ES-I3 (cell line): ENCODE results near the gene PDCD10.

Experiments used
- H3K36me3 ChIP-seq: 2 replicates; pipeline ENCODE4 v1.6.1; 2013; ENCODE audit warnings: mild to moderate bottlenecking, low read length, control low read depth, moderate library complexity; ENCODE audit not compliant: insufficient read depth
- H3K4me1 ChIP-seq: 2 replicates; pipeline ENCODE4 v1.6.1; 2013; ENCODE audit warnings: mild to moderate bottlenecking, control low read depth, low read length; ENCODE audit not compliant: insufficient read depth
- H3K9ac ChIP-seq: 2 replicates; pipeline ENCODE4 v1.6.1; 2013; ENCODE audit warnings: low read depth, mild to moderate bottlenecking, low read length, moderate library complexity
- H3K9me3 ChIP-seq: 2 replicates; pipeline ENCODE4 v1.6.1; 2013; ENCODE audit warnings: mild to moderate bottlenecking, low read length, moderate library complexity; ENCODE audit not compliant: control insufficient read depth, insufficient read depth

The PDCD10 gene

DNA sequence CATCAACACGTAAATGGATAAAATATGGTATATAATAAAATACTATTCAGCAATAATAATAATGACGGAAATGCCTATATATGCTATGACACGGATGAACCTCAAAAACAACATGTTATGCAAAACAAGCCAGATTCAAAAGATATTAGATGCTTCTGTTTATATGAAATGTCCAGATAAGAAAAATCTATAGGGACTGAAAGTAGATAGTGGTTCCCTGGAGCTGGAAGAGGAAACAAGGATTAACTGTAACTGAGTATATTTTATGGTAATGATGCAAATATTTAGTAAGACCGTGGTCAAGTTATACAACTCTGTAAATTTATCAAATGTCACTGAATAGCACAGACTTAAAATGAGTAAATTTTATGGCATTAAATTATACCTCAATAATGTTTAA is 55.2 kb downstream of the PDCD10 start:
- Histone ChIP-seq H3K9me3 (peaks cover 12% of the 10 kb centered on the region), H3K36me3 (peaks cover 4% of the 10 kb centered on the region), H3K4me1 (no peaks in the 10 kb centered on the region), H3K9ac (no peak overlapping the region)

DNA sequence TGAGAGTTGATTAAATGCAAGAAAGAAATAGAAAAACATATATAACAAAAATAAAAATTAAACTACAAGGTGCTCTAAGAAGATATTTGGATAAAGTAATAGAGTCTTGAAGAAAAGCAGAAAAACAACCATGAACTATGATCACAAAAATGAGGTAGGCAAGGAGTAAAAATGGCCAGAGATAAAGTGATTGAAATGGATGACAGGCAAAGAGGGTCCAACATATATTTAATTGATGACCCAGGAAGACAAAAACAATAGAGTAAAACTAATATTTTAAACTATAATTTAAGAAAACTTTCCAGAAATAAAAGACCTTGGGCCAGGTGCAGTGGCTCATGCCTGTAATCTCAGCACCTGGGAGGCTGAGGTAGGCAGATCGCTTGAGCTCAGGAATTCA is 58.8 kb downstream of the PDCD10 start:
- Histone ChIP-seq H3K9ac (no peak overlapping the region), H3K4me1 (no peaks in the 10 kb centered on the region), H3K36me3 (peaks cover 9% of the 10 kb centered on the region), H3K9me3 (peaks cover 12% of the 10 kb centered on the region)

DNA sequence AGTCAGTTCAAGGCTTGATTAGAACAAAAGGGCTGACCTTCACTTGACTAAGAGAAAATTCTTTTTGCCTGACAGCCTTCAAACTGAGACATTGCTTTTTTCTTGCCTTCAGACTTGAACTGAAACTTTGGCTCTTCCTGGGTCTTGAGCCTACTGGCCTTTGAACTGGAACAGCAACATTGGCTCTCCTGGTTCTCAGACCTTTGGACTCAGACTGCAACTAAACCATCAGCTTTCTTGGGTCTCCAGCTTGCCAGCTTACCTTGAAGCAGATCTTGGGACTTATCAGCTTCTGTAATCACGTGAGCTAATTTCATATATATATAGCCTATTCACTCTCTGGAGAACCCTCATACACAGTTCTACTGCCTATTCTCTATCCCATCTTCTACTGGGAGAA is 61.5 kb downstream of the PDCD10 start:
- Histone ChIP-seq H3K9ac (no peak overlapping the region), H3K4me1 (no peaks in the 10 kb centered on the region), H3K36me3 (peaks cover 9% of the 10 kb centered on the region), H3K9me3 (peaks cover 12% of the 10 kb centered on the region)

DNA sequence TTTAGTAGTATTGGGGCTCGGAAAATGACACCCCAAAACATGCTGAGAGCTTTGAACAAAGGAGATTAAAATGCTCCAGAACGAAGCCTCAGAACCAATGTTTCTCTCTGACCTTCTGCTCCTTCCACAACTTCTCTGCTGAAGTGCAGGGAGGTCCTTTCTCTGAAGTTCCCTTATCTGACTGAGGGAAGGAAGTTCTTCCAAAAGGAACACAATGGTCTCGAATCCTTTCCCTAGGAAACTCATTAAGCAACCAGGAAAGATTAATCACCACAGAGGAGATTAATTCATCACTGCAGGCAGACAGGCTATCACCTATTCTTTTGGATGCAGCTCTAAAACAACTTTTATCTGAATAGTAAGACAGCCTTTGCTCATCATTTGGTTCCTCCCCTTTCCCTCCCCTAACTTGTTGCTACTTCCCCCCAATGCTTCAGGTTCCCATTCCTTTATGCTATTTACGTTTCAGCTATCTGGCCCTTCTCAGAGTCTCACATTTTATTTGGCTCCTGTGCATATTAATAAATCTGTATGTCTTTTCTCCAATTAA is 62.7 kb downstream of the PDCD10 start:
- H3K4me1 ChIP-seq = no peaks in the 10 kb centered on the region
- H3K36me3 ChIP-seq = peaks cover 9% of the 10 kb centered on the region
- peaks cover 12% of the 10 kb centered on the region for H3K9me3 ChIP-seq
- no peak overlapping the region for H3K9ac ChIP-seq

DNA sequence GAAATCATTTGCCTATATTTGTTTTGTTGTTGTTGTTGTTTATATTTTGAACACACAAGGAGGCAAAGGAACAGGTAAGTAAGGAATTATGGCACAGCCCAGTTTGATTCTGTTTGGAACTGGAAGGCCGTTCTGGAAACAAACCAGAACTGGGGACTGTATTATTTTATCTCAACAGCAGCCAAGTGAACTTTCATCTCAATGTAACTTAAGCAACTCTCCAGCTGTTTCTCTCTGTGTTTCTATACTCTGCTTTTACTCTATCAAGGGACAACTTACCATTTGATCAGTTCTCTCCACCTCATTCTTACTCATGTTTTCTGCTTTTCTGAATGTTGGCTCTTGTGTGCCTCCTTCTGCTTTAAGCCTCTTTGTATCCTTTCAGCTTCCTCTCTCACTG is 65.0 kb downstream of the PDCD10 start:
- H3K36me3 ChIP-seq = peaks cover 6% of the 10 kb centered on the region; the same call in 1 of the 2 replicates
- no peaks in the 10 kb centered on the region; the same call in 1 of the 2 replicates for H3K9me3 ChIP-seq

DNA sequence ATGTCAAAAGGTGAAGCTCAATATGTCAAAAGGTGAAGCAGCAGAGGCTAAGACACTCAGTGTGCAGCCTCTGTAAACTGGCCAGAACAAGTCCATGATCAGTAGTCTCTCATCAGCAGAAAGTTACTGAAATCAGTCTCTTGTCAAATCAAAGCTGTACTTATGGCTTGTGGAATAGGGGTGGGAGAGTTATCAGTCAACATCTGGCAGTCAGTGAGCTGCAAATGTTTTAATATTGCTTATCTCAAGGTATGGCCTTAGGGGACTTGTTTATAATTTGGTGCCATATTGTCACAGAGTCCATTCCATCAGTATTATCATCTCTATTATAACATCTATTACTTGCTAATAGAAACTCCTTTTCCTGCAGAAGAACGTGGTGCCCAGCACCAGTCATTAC is 66.0 kb downstream of the PDCD10 start:
- Histone ChIP-seq H3K9me3 (no peaks in the 10 kb centered on the region; the same call in 1 of the 2 replicates), H3K9ac (no peak overlapping the region), H3K36me3 (0 out of 2 replicates have a peak, but pooled peaks cover 4% of the 10 kb centered on the region), H3K4me1 (no peaks in the 10 kb centered on the region)

More for the DNA sequence above, 65.0 kb downstream of the PDCD10 start:
- H3K9ac ChIP-seq = no peak overlapping the region
- H3K4me1 ChIP-seq = no peaks in the 10 kb centered on the region

DNA sequence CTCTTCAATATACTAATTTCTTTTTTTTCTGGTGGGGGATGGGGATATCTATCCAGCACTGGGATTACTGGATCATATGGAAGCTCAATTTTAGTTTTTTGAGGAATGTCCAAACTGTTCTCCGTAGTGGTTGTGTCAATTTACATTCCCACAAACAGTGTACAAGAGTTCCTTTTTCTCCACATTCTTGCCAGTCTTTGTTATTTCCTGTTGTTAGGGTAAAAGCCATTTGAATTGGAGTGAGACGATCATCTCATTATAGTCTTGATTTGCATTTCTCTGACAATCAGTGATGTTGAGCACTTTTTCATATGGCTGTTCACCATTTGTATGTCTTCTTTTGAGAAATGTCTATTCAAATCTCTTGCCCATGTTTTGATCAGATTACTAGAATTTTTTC is 68.1 kb downstream of the PDCD10 start:
- no peak overlapping the region for H3K9ac ChIP-seq
- no peaks in the 10 kb centered on the region for H3K36me3 ChIP-seq
- no peaks in the 10 kb centered on the region for H3K4me1 ChIP-seq
- no peaks in the 10 kb centered on the region; the same call in 1 of the 2 replicates for H3K9me3 ChIP-seq

DNA sequence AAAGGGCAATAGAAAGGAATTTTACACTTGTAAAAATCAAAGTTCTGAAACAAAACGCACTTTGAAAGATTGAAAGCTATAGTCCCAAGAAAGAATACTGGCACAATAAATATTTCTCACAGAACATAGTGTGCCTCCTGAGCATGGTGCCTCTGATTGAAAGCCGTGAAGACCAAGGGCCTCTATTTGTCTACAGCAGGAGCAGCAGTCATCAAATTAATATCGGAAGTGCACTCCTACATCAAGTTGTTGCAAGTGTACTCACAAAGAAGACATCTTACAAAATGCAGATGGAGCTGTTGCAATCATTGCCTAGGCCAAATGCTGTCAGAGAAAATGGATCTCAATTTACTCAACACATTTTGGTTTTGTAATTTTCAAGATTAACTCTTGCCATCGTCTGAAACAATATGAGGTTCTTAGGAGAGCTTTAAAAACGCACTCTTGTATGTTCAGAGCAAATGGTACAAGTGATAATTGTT is 71.7 kb downstream of the PDCD10 start:
- H3K4me1 ChIP-seq = peaks cover 2% of the 10 kb centered on the region; the same call in 1 of the 2 replicates
- no peaks in the 10 kb centered on the region; the same call in 1 of the 2 replicates for H3K9me3 ChIP-seq
- H3K36me3 ChIP-seq = no peaks in the 10 kb centered on the region
- H3K9ac ChIP-seq = no peak overlapping the region

DNA sequence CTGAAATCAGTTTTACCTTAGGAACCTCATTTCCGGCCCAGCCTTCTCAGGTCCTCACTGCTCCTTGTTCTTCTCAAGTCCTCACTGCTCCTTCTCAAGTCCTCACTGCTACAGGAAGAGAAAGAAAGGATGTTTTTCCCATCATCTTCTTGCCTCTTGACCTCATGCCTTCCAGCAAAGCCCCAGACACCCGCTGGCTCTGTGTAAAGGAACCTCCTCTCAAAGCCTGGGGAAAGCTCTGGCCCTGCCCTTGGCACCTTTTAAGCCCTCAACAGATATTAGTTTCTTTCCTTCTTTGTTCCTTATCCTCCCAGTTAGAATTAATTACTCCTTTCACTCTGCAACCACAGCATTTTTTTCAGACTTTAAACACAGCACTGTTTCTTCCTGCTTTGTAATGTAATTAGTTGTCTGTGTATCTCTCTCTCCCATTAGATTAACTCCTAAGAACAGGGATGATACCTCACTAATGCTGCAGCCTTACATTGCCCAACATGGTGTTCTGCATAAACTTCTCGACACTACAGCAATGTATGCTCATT is 76.9 kb downstream of the PDCD10 start:
- Histone ChIP-seq H3K9ac (no peak overlapping the region), H3K9me3 (no peaks in the 10 kb centered on the region), H3K36me3 (no peaks in the 10 kb centered on the region), H3K4me1 (peaks cover 9% of the 10 kb centered on the region)

DNA sequence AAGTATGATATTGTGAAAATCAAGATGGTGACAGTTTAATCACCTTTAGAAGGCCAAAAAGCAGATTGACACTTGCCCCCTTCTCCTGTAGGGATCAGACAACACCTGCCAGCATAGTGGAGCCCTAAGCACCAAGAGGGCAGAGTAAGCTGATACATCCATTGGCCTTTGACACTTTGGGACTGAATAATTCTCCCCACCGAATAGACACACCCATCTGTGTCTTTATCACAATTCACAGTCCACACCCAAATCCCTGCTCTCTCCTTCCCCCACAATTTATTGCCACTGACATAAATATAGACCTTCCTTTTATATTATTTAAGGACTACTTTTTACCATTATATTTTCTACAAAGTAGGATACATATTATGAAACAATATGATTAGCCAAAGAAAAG is 77.9 kb downstream of the PDCD10 start:
- Histone ChIP-seq H3K4me1 (peaks cover 15% of the 10 kb centered on the region), H3K36me3 (no peaks in the 10 kb centered on the region), H3K9me3 (no peaks in the 10 kb centered on the region), H3K9ac (no peak overlapping the region)

DNA sequence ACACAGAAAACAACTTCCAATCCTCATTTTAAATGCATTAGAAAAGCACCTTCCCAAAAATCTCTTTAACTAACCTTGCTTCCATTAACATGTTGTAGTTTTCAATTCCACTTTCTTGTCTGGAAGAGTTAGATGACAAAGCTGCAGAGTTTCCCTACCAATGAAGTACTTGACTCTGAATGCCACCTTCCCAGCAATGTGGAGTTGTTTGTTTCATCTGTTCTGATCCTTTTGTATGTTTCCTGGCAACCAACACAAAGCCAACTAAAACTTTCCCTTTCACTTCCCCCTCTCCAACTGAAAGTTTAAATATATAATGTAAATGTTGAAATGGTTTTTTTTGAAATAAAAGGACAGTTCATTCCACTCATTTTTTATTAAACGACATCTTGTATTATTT is 80.9 kb downstream of the PDCD10 start, which contains the start of gene WDR49:
Gene WDR49 (minus strand): TSS at position 183 of the 400 bp plus-strand sequence. CDS start 517 bp downstream, outside the sequence.
- Histone ChIP-seq H3K9ac (no peak within 1 kb of the TSS), H3K9me3 (no peaks in the 10 kb centered on the region), H3K4me1 (peaks cover 15% of the 10 kb centered on the region), H3K36me3 (no peaks in the 10 kb centered on the region)

DNA sequence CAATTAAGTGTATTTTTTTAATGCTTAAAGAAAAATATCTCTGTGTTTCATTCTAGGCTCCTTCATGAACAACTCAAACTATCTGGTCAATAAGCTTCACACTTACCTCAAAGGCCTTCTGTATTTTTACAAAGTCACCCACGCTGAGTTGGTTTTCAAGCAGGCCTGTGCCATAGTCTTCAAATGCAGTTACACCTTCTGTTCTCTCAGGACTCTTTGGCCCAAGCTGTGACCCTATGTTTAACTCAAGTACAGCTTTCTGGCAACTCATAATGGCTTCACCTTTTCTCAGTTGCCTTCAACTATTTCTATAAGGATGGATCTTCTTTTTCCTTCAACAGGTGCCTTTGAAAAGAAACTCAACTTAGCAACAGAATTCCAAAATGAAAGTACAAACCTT is 81.5 kb downstream of the PDCD10 start:
- H3K36me3 ChIP-seq = no peaks in the 10 kb centered on the region
- H3K4me1 ChIP-seq = peaks cover 15% of the 10 kb centered on the region
- H3K9ac ChIP-seq = no peak overlapping the region
- H3K9me3 ChIP-seq = no peaks in the 10 kb centered on the region

DNA sequence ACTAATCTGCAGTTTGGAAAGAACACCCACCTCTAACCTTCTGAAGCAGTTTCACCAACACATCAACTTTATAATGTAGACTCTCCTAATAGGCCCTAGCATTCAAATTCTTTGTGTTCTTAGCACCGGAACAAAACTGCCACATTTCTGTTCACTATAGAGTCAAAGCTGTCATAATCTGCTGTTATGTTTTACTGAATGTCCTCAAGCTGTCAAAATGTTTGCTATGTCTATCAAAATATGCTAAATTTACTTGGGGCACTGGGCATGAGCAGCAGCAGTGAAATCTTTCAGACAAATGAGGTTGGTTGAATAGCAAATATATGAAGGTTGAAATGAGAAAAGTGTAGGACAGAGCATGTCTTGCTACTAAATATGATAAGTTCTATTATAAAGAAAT is 82.9 kb downstream of the PDCD10 start:
- H3K36me3 ChIP-seq = no peaks in the 10 kb centered on the region
- H3K9ac ChIP-seq = no peak overlapping the region
- H3K9me3 ChIP-seq = no peaks in the 10 kb centered on the region
- peaks cover 7% of the 10 kb centered on the region; the same call in 1 of the 2 replicates for H3K4me1 ChIP-seq

DNA sequence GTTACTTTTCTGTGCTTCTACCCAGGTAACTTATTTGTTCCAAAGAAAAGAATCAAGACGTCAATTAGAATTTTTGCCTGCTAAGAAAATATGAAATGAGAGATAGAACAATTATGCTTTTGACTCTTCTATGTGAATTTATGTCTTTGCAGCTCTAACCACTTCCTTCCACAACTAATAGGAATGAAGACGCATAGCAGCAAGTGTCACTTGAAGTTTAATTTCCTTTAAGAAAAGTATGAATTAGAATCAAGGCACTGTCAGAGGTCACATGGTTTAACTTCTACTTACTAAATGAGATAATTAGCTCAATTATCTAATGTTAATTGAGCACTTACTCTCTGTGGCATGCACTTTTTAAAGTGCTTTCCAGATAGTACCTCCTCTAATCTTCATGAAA is 84.2 kb downstream of the PDCD10 start:
- H3K4me1 ChIP-seq = peaks cover 7% of the 10 kb centered on the region; the same call in 1 of the 2 replicates
- no peak overlapping the region for H3K9ac ChIP-seq
- no peaks in the 10 kb centered on the region for H3K36me3 ChIP-seq
- no peaks in the 10 kb centered on the region for H3K9me3 ChIP-seq

DNA sequence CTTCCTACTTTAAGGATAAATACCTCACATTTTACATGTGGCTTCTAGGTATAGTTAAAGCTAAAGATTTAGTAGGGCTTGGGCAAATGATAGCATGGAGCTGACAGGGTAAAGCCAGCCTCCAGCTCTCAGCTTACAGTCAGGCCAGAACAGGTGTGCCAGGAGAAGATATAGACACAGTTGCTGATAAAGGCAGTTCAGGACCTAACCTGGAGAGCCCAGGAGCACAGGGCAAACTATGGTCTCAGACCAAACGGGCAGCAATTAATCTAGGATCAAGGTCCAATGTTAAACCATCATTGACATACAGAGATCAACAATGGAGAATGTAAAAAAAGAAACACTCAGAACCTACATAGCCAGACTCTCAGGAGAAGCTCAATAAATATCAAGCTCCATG is 84.9 kb downstream of the PDCD10 start:
- no peaks in the 10 kb centered on the region for H3K9me3 ChIP-seq
- H3K4me1 ChIP-seq = peaks cover 7% of the 10 kb centered on the region; the same call in 1 of the 2 replicates
- H3K9ac ChIP-seq = no peak overlapping the region
- no peaks in the 10 kb centered on the region for H3K36me3 ChIP-seq
